OCI-LY3 (cell line): Measurements from ENCODE around the gene KCNN3.

Source experiments
- CTCF ChIP-seq: fragments of 200-600, 300-600 bp; sonication (generic); IDR thresholded peaks from 2 replicates; pipeline ENCODE4 v1.5.1; 2014; ENCODE audit warnings: antibody characterized with exemption, low read length, low read depth
- EZH2phosphoT487 ChIP-seq: fragments of 200-600 bp; shearing (Covaris generic); IDR thresholded peaks from 2 replicates; pipeline ENCODE4 v1.6.1; 2018; ENCODE audit warnings: antibody characterized with exemption, mixed run types, low read depth

GRCh38 chr1:154745750-154746425, 124.2 kb downstream of the KCNN3 start:
- no peak for TF ChIP-seq CTCF
- TF ChIP-seq EZH2phosphoT487, result no peak
